Measurements from ENCODE around the gene PSD.

DNA sequence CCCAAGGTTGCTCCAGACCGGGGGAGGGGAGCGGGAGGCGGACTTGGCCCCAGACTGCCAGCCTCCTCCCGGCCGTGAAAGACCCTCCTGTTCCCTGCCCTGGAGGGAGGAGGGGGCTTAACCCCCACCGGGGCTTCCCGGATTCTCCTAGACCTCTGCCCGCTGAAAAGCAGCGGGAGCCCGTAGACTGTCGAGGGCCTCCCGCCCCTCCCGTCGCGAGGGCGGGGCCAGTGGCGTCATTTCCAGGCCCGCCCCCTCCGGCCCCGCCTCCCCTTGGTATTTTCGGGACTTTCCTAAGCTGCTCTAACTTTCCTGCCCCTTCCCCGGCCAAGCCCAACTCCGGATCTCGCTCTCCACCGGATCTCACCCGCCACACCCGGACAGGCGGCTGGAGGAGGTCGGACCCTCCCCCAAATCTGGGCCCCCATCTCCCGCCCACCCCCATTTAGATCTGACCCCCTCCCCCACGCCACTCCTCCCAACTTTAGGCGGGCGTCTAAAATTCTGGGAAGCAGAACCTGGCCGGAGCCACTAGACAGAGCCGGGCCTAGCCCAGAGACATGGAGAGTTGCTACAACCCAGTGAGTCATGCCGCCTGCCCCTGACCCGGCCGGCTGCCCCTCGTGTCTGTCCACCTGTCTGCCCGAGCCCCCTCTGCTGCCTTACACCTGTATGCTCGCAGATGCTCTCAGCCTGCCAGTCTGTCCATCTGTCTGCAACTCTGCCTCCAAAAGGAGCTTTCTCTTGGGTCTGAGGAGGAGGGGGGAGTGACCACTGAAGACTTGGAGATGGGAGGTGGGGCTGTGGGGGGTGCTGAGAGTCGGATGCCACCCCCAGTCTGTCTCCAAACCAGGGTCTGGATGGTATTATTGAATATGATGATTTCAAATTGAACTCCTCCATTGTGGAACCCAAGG is 22.9 kb downstream of the PSD start, which contains the start of gene NFKB2:
- TF ChIP-seq, protein P1, sequence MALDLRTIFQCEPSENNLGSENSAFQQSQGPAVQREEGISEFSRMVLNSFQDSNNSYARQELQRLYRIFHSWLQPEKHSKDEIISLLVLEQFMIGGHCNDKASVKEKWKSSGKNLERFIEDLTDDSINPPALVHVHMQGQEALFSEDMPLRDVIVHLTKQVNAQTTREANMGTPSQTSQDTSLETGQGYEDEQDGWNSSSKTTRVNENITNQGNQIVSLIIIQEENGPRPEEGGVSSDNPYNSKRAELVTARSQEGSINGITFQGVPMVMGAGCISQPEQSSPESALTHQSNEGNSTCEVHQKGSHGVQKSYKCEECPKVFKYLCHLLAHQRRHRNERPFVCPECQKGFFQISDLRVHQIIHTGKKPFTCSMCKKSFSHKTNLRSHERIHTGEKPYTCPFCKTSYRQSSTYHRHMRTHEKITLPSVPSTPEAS (tag by site-specific recombination; IDR thresholded peaks at IDR 0.05) = no peak
- TF ChIP-seq, protein P2, sequence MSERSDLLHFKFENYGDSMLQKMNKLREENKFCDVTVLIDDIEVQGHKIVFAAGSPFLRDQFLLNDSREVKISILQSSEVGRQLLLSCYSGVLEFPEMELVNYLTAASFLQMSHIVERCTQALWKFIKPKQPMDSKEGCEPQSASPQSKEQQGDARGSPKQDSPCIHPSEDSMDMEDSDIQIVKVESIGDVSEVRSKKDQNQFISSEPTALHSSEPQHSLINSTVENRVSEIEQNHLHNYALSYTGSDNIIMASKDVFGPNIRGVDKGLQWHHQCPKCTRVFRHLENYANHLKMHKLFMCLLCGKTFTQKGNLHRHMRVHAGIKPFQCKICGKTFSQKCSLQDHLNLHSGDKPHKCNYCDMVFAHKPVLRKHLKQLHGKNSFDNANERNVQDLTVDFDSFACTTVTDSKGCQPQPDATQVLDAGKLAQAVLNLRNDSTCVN (tag by site-specific recombination; optimal IDR thresholded peaks at IDR 0.05) = no peak
- TF ChIP-seq, protein P3, sequence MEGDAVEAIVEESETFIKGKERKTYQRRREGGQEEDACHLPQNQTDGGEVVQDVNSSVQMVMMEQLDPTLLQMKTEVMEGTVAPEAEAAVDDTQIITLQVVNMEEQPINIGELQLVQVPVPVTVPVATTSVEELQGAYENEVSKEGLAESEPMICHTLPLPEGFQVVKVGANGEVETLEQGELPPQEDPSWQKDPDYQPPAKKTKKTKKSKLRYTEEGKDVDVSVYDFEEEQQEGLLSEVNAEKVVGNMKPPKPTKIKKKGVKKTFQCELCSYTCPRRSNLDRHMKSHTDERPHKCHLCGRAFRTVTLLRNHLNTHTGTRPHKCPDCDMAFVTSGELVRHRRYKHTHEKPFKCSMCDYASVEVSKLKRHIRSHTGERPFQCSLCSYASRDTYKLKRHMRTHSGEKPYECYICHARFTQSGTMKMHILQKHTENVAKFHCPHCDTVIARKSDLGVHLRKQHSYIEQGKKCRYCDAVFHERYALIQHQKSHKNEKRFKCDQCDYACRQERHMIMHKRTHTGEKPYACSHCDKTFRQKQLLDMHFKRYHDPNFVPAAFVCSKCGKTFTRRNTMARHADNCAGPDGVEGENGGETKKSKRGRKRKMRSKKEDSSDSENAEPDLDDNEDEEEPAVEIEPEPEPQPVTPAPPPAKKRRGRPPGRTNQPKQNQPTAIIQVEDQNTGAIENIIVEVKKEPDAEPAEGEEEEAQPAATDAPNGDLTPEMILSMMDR (tag by site-specific recombination; IDR thresholded peaks at IDR 0.05) = no peak
- TF ChIP-seq ZNF211 (tag by site-specific recombination; IDR thresholded peaks at IDR 0.05; ENCODE audit: low read depth) (no peak), ZNF76 (tag by site-specific recombination; IDR thresholded peaks at IDR 0.05; ENCODE audit: borderline replicate concordance, low read depth) (no peak)
- TF ChIP-seq, protein P4, sequence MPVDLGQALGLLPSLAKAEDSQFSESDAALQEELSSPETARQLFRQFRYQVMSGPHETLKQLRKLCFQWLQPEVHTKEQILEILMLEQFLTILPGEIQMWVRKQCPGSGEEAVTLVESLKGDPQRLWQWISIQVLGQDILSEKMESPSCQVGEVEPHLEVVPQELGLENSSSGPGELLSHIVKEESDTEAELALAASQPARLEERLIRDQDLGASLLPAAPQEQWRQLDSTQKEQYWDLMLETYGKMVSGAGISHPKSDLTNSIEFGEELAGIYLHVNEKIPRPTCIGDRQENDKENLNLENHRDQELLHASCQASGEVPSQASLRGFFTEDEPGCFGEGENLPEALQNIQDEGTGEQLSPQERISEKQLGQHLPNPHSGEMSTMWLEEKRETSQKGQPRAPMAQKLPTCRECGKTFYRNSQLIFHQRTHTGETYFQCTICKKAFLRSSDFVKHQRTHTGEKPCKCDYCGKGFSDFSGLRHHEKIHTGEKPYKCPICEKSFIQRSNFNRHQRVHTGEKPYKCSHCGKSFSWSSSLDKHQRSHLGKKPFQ (tag by site-specific recombination; IDR thresholded peaks at IDR 0.05) = no peak
- TF ChIP-seq, protein P5, sequence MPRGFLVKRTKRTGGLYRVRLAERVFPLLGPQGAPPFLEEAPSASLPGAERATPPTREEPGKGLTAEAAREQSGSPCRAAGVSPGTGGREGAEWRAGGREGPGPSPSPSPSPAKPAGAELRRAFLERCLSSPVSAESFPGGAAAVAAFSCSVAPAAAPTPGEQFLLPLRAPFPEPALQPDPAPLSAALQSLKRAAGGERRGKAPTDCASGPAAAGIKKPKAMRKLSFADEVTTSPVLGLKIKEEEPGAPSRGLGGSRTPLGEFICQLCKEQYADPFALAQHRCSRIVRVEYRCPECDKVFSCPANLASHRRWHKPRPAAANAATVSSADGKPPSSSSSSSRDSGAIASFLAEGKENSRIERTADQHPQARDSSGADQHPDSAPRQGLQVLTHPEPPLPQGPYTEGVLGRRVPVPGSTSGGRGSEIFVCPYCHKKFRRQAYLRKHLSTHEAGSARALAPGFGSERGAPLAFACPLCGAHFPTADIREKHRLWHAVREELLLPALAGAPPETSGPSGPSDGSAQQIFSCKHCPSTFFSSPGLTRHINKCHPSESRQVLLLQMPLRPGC (tag by site-specific recombination; IDR thresholded peaks at IDR 0.05) = no peak
- TF ChIP-seq, protein P6, sequence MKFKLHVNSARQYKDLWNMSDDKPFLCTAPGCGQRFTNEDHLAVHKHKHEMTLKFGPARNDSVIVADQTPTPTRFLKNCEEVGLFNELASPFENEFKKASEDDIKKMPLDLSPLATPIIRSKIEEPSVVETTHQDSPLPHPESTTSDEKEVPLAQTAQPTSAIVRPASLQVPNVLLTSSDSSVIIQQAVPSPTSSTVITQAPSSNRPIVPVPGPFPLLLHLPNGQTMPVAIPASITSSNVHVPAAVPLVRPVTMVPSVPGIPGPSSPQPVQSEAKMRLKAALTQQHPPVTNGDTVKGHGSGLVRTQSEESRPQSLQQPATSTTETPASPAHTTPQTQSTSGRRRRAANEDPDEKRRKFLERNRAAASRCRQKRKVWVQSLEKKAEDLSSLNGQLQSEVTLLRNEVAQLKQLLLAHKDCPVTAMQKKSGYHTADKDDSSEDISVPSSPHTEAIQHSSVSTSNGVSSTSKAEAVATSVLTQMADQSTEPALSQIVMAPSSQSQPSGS (tag by site-specific recombination; IDR thresholded peaks at IDR 0.05; ENCODE audit: low read depth) = no peak
- TF ChIP-seq, protein P7, sequence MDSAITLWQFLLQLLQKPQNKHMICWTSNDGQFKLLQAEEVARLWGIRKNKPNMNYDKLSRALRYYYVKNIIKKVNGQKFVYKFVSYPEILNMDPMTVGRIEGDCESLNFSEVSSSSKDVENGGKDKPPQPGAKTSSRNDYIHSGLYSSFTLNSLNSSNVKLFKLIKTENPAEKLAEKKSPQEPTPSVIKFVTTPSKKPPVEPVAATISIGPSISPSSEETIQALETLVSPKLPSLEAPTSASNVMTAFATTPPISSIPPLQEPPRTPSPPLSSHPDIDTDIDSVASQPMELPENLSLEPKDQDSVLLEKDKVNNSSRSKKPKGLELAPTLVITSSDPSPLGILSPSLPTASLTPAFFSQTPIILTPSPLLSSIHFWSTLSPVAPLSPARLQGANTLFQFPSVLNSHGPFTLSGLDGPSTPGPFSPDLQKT (IDR thresholded peaks at IDR 0.05; ENCODE audit: borderline replicate concordance, low read depth, low read length) = no peak
- TF ChIP-seq, protein P8, sequence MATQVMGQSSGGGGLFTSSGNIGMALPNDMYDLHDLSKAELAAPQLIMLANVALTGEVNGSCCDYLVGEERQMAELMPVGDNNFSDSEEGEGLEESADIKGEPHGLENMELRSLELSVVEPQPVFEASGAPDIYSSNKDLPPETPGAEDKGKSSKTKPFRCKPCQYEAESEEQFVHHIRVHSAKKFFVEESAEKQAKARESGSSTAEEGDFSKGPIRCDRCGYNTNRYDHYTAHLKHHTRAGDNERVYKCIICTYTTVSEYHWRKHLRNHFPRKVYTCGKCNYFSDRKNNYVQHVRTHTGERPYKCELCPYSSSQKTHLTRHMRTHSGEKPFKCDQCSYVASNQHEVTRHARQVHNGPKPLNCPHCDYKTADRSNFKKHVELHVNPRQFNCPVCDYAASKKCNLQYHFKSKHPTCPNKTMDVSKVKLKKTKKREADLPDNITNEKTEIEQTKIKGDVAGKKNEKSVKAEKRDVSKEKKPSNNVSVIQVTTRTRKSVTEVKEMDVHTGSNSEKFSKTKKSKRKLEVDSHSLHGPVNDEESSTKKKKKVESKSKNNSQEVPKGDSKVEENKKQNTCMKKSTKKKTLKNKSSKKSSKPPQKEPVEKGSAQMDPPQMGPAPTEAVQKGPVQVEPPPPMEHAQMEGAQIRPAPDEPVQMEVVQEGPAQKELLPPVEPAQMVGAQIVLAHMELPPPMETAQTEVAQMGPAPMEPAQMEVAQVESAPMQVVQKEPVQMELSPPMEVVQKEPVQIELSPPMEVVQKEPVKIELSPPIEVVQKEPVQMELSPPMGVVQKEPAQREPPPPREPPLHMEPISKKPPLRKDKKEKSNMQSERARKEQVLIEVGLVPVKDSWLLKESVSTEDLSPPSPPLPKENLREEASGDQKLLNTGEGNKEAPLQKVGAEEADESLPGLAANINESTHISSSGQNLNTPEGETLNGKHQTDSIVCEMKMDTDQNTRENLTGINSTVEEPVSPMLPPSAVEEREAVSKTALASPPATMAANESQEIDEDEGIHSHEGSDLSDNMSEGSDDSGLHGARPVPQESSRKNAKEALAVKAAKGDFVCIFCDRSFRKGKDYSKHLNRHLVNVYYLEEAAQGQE (tag by site-specific recombination; IDR thresholded peaks at IDR 0.05) = no peak

Data from HEK293 (cell line).